Effector memory CD4-positive, alpha-beta T cell (primary cell): ENCODE results near the gene AGO3.

Experiments used
- DNase-seq, 3 donors: peaks; one replicate each; pipeline ENCODE4 v3.0.0-alpha.2; 2020
- H3K27ac ChIP-seq: 2 replicates; pipeline ENCODE4 v1.7.0; 2013; ENCODE audit warnings: mild to moderate bottlenecking, low read length, moderate library complexity; ENCODE audit not compliant: insufficient read depth, poor library complexity, severe bottlenecking
- H3K27me3 ChIP-seq: replicated peaks from 2 replicates; pipeline ENCODE4 v1.7.0; 2013; ENCODE audit warnings: mild to moderate bottlenecking, low read length; ENCODE audit not compliant: insufficient read depth, control insufficient read depth, poor library complexity, severe bottlenecking
- H3K36me3 ChIP-seq: 2 replicates; pipeline ENCODE4 v1.7.0; 2013; ENCODE audit warnings: mild to moderate bottlenecking, low read length, moderate library complexity; ENCODE audit not compliant: control insufficient read depth, insufficient read depth
- H3K4me1 ChIP-seq: 2 replicates; pipeline ENCODE4 v1.7.0; 2013; ENCODE audit warnings: low read length, mild to moderate bottlenecking; ENCODE audit not compliant: control insufficient read depth, insufficient read depth, poor library complexity, severe bottlenecking
- H3K4me3 ChIP-seq: 2 replicates; pipeline ENCODE4 v1.7.0; 2013; ENCODE audit warnings: low read length, low read depth, mild to moderate bottlenecking; ENCODE audit not compliant: insufficient read depth, poor library complexity, severe bottlenecking
- H3K9me3 ChIP-seq: 2 replicates; pipeline ENCODE4 v1.7.0; 2013; ENCODE audit warnings: mild to moderate bottlenecking, low read length, moderate library complexity; ENCODE audit not compliant: control insufficient read depth

The AGO3 gene

DNA sequence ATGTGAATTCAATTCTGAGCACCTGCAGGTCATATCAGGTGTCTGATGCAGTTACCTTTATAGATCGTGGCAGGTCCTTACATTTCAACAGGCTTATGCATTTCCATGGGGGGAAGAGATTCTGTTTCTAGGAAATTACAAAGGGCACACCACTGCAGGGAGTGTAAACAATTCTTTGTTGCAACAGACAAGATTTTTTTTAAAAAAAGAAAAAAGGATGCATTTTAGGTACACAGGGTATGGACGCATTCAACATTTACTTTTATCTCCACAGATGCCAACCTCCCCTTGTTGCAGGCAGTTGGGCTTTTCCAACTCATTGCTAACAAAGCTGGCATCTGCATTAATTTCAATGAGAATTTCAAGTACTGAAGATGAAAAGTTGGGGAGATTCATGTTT lies 139.4 kb downstream of the AGO3 start:
- Histone ChIP-seq H3K27ac (no peak overlapping the region), H3K36me3 (no peaks in the 10 kb centered on the region), H3K4me3 (no peak overlapping the region), H3K9me3 (no peaks in the 10 kb centered on the region), H3K4me1 (no peaks in the 10 kb centered on the region), H3K27me3 (no peaks in the 10 kb centered on the region)
- no peak for DNase-seq

DNA sequence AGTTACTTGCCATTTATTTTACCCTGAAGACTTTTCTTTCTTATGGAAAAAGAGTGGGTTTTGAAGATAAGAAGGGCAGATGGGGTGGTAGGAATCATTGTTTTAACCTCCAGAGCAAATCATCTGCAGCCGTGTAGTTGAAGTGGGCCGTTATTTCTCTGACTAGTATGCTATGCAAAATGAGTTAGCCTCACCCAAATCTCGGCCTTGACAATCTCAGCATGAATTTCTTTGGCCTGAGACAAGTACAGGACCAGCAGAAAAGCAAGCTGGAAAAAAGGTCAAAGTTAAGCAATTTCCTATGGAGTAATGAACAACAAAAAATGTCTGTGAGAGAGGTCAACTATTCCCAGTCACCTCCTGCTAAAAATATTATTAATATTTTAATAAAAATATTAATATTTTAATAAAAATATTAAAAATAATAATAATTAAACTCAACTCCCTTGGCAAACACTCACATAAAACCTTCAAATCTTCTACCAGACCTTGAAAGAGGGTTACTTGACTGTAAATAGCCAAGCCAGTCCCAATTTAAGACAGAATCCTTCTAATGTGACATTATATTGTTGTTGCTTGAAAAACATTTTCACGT lies 146.2 kb downstream of the AGO3 start:
- H3K4me1 ChIP-seq, result no peaks in the 10 kb centered on the region
- H3K27ac ChIP-seq, result no peak overlapping the region
- H3K9me3 ChIP-seq, result no peaks in the 10 kb centered on the region
- H3K36me3 ChIP-seq, result no peaks in the 10 kb centered on the region
- H3K4me3 ChIP-seq, result no peak overlapping the region
- H3K27me3 ChIP-seq, result no peaks in the 10 kb centered on the region
- no peak for DNase-seq

DNA sequence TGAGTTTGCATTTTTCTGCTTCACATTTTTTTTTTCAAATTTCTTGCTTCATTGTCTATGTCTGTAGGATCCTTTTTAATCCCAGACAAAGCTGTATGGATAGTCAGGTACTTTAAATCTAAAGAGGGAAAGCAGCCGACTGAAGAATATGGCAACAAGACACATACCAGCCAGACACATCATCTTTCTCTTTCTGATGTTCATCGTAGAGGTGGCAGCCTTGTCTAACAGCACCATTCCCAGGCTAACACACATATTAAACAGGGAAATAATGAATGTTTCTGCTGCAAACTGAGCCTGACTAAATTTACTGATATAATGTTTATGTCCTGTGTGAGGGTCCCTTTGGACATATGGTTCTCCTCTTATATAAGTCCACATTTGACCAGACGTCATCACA lies 149.3 kb downstream of the AGO3 start:
- Histone ChIP-seq H3K27ac (no peak overlapping the region), H3K36me3 (no peaks in the 10 kb centered on the region), H3K4me3 (no peak overlapping the region), H3K27me3 (peaks cover 10% of the 10 kb centered on the region), H3K9me3 (no peaks in the 10 kb centered on the region), H3K4me1 (peaks cover 5% of the 10 kb centered on the region)
- no peak for DNase-seq

DNA sequence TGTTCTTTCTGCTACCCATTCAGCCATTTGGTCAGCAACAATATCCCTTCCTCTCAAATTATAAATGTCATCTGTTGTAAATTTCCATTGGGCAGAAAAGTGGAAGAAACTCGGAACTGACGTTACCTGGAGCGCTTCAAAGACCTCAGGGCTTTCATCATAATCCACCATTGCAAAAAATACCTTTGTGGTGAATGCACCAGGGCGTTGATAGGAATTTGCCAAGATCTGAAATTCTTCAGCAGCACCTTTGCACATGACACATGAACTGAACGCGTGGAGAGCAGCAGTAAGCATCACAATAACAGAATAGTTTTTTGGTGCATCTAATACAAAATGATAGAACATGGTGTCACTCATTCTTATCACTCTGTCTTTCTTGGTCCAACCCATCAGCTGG lies 149.9 kb downstream of the AGO3 start:
- Histone ChIP-seq H3K4me3 (no peak overlapping the region), H3K4me1 (peaks cover 5% of the 10 kb centered on the region), H3K27me3 (peaks cover 10% of the 10 kb centered on the region), H3K27ac (no peak overlapping the region), H3K36me3 (no peaks in the 10 kb centered on the region), H3K9me3 (no peaks in the 10 kb centered on the region)
- DNase-seq, result no peak

DNA sequence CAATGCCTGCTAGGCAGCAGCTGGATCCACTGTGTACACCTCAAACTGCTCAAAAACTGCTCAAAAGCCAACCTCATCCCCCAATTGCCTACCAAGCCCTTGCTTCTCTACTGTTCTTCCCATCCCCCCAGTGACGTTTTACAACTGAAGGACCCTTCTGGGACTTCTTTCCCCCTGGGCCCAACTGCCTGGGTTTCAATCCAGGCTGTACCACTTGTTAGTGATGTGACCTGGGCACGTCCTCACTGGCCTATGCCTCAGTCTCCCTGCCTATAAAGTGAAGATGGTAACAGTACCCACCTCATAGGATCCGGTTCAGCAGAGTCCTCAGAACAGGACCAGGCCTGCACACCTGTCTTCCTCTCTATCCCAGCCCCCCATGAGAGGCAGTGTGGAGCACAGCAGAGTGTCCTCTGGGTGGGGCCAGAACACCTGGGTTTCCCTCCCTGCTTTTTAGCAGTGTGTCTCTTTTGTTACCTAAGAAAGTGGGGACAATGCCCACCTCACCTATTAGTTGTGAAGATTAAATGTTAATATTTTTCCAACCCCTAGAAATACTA lies 151.1 kb downstream of the AGO3 start:
- DNase-seq, result no peak
- Histone ChIP-seq H3K4me1 (peaks cover 5% of the 10 kb centered on the region), H3K27me3 (peaks cover 10% of the 10 kb centered on the region), H3K36me3 (no peaks in the 10 kb centered on the region), H3K4me3 (no peak overlapping the region), H3K27ac (no peak overlapping the region), H3K9me3 (no peaks in the 10 kb centered on the region)

DNA sequence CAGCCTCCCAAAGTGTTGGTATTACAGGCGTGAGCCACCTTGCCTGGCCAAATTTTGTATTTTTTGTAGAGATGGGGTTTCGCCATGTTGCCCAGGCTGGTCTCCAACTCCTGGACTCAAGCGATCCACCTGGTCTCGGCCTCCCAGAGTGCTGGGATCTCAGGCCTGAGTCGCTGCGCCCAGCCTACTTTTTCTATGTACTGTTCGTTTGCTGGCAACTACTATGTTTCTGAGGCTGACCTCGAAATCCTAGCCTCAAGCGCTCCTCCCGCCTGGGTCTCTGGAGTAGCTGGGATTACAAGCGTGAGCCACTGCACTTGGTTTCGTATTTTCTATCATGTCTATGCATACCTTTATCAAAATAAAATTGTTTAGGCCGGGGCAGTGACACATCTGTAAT lies 152.3 kb downstream of the AGO3 start:
- H3K27me3 ChIP-seq, result peaks cover 10% of the 10 kb centered on the region
- H3K4me3 ChIP-seq, result no peak overlapping the region
- H3K4me1 ChIP-seq, result peaks cover 6% of the 10 kb centered on the region
- no peaks in the 10 kb centered on the region for H3K9me3 ChIP-seq
- no peaks in the 10 kb centered on the region for H3K36me3 ChIP-seq
- no peak overlapping the region for H3K27ac ChIP-seq
- DNase-seq, result no peak

DNA sequence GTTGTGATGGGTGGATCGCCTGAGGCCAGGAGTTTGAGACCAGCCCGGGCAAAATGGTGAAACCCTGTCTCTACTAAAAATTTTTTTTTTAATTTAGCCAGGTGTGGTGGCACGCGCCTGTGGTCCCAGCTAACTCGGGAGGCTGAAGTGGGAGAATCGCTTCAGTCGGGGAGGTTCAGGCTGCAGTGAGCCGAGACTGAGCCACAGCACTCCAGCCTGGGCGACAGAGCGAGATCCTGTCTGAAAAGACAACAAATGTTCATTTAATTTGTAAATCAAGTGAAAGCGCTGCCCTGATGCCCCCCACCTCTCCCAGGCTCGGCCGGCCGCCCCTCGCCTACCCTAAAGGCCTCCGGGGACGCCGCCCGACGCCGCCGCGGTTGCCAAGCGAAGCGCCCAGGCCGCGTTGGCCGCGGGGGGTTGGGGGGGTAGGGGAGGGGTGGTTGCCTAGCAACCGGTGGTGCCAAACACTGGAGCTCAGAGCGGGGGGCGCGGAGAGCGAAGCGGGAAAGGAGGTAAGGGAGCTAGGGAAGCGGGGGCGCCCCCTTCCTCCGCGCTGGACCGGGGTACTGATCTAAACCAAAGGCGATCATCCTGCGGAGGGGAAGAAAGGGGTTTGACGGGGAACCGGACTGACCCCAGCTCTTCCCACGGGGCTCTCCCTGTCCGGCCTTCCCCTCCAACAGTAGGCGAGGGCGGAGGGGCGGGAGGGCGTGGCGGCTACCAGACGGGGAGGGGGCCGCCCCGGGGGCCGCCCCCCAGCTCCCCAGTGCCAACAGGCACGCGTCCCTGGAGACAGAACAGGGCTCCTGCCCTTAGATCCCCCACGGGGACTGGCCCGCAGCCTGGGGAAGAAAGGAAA lies 153.0 kb downstream of the AGO3 start, which contains the start of gene TEKT2:
TSS of gene TEKT2 (plus strand) at position 460 of the 862 bp plus-strand sequence. CDS start 828 bp downstream, outside the sequence.
- H3K27ac ChIP-seq, result no peak within 1 kb of the TSS
- peaks cover 10% of the 10 kb centered on the region for H3K27me3 ChIP-seq
- no peaks in the 10 kb centered on the region for H3K36me3 ChIP-seq
- H3K4me3 ChIP-seq, result no peak within 1 kb of the TSS
- no peak for DNase-seq
- H3K9me3 ChIP-seq, result no peaks in the 10 kb centered on the region
- peaks cover 9% of the 10 kb centered on the region for H3K4me1 ChIP-seq

DNA sequence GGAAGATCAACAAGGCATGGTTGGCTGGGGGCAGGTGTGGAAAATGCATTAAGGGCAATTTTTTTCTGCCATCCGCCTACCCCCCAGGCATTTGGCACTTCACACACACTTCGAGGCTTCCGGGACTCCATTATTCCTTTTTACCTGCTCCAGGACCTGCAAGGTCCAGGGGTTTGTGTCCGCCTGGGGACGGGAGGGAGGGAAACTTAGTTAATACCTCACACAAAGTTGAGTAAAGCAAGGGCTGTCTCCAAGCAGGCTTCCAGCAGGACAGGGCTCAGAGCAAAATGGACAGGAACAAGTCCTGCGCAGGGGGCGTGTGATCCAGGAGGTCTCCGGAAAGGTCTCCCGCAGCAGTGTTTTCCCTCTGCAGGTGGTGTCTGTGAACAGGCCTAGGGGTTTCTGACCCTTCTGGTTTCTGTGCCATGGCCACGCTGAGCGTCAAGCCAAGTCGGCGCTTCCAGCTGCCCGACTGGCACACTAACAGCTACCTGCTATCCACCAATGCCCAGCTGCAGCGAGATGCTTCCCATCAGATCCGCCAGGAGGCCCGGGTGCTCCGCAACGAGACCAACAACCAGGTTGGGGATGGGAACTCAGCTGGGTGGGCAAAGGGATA lies 153.7 kb downstream of the AGO3 start:
- peaks cover 11% of the 10 kb centered on the region for H3K4me1 ChIP-seq
- no peak overlapping the region for H3K27ac ChIP-seq
- DNase-seq, result no peak
- H3K36me3 ChIP-seq, result no peaks in the 10 kb centered on the region
- H3K27me3 ChIP-seq, result peaks cover 10% of the 10 kb centered on the region
- no peaks in the 10 kb centered on the region for H3K9me3 ChIP-seq
- no peak overlapping the region for H3K4me3 ChIP-seq

DNA sequence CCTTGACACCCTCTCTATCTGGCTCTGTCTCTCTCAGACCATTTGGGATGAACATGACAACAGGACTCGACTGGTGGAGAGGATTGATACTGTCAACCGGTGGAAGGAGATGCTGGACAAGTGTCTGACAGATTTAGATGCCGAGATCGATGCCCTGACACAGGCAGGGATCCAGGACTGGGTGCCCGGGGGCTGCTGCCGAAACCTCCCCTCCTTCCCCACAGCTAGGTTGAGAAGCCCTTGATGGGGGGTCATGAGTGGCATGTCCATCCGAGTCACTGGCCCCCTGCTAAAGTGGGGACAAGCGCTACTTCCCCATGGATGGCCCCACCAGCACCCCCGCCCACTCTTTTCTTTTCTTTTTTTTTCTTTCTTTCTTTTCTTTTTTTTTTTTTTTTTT lies 154.2 kb downstream of the AGO3 start:
- H3K4me1 ChIP-seq, result peaks cover 17% of the 10 kb centered on the region
- peaks cover 10% of the 10 kb centered on the region for H3K27me3 ChIP-seq
- DNase-seq, result no peak

More for the DNA sequence above, 154.2 kb downstream of the AGO3 start:
- Histone ChIP-seq H3K9me3 (no peaks in the 10 kb centered on the region), H3K36me3 (no peaks in the 10 kb centered on the region), H3K27ac (no peak overlapping the region), H3K4me3 (no peak overlapping the region)
